ENCODE results near the gene SCARB1. TPM values are rescaled to one million over a fixed set of nuclear protein-coding genes. Genes with fewer than 3 reads are reported as not detected.

The SCARB1 gene
- total and polyA plus RNA-seq, 9 of the 15 experiments (the other 6 are each of a cell fraction or from before 2014, with no cell fraction given) = 0.56 to 157 (median 52.8) TPM

- no peaks in the 10 kb centered on the region for H3K9me3 ChIP-seq (replicated peaks; ENCODE audit: control insufficient read depth, insufficient read depth, low read depth, low read length)
- DNase-seq (ENCODE audit: extremely low read depth in 1 of 4, low spot score in 3 of 4) (no peak), FAIRE-seq (no peak), ATAC-seq (no peak)
- intact Hi-C loops (cut with micrococcal nuclease) = no loop called here
- H2AFZ ChIP-seq (ENCODE audit: low read depth, low read length) = no peak overlapping the region
- peaks cover 52% of the 10 kb centered on the region for H3K36me3 ChIP-seq (ENCODE audit: control insufficient read depth, insufficient read depth, low read length)
- H3K4me3 ChIP-seq = no peak overlapping the region
- no peaks in the 10 kb centered on the region for H3K27me3 ChIP-seq (ENCODE audit: control insufficient read depth in 2 of 2, insufficient read depth in 2 of 2, low read length in 2 of 2)
- WGBS (ENCODE audit: insufficient coverage, low coverage, missing lambda C conversion rate) = 89% methylated on average over 6 of the region's 6 CpGs
- H3K79me2 ChIP-seq (ENCODE audit: control insufficient read depth, insufficient read depth, low read length) = peaks cover 74% of the 10 kb centered on the region
- H3K27ac ChIP-seq (ENCODE audit: extremely low read depth, low read depth, low read length) = no peak overlapping the region
- peaks cover 13% of the 10 kb centered on the region for H4K20me1 ChIP-seq (replicated peaks; ENCODE audit: control insufficient read depth, insufficient read depth, low read length)
- POLR2A ChIA-PET = no interaction called here
- no peak for TF ChIP-seq PTBP1 (IDR thresholded peaks at IDR 0.05; ENCODE audit: low read depth, low read length)
- in situ Hi-C loops (cut with MboI) = no loop called here
- H3K4me2 ChIP-seq (ENCODE audit: insufficient read depth, low read length) = no peak overlapping the region
- H3K9me1 ChIP-seq (ENCODE audit: control insufficient read depth, insufficient read depth, low read length) = peaks cover 11% of the 10 kb centered on the region
- CTCF ChIA-PET (ENCODE audit: low intra/inter-chr PET ratio) = no interaction called here
- no peak overlapping the region for H3K9ac ChIP-seq (ENCODE audit: insufficient read depth in 1 of 2, low read depth in 2 of 2, low read length in 2 of 2)
- H3K4me1 ChIP-seq (replicated peaks in 1 of 2; ENCODE audit: control insufficient read depth in 2 of 2, insufficient read depth in 2 of 2, low read length in 2 of 2) = peaks cover 0 to 10% of the 10 kb centered on the region in 2 experiments; a peak in 1 of 5 replicates
- no TSS peak for BruUV-seq (replicated peaks)
These were observed 41.4 kb downstream of the SCARB1 start for GRCh38 chr12:124822218-124822617.

GRCh38 chr12:124821252-124822200 lies 42.1 kb downstream of the SCARB1 start:
- Histone ChIP-seq H2AFZ (ENCODE audit: low read depth, low read length) (no peak overlapping the region), H3K27me3 (ENCODE audit: control insufficient read depth in 2 of 2, insufficient read depth in 2 of 2, low read length in 2 of 2) (no peaks in the 10 kb centered on the region), H3K36me3 (ENCODE audit: control insufficient read depth, insufficient read depth, low read length) (peaks cover 57% of the 10 kb centered on the region), H4K20me1 (replicated peaks; ENCODE audit: control insufficient read depth, insufficient read depth, low read length) (peaks cover 13% of the 10 kb centered on the region), H3K9ac (ENCODE audit: insufficient read depth in 1 of 2, low read depth in 2 of 2, low read length in 2 of 2) (peak overlapping the region in 1 of 2 experiments; percentile 76; a peak in 1 of 4 replicates), H3K27ac (ENCODE audit: extremely low read depth, low read depth, low read length) (no peak overlapping the region), H3K9me3 (replicated peaks; ENCODE audit: control insufficient read depth, insufficient read depth, low read depth, low read length) (no peaks in the 10 kb centered on the region), H3K4me2 (ENCODE audit: insufficient read depth, low read length) (no peak overlapping the region), H3K79me2 (ENCODE audit: control insufficient read depth, insufficient read depth, low read length) (peaks cover 72% of the 10 kb centered on the region), H3K9me1 (ENCODE audit: control insufficient read depth, insufficient read depth, low read length) (peaks cover 11% of the 10 kb centered on the region), H3K4me3 (no peak overlapping the region), H3K4me1 (replicated peaks in 1 of 2; ENCODE audit: control insufficient read depth in 2 of 2, insufficient read depth in 2 of 2, low read length in 2 of 2) (peaks cover 0 to 10% of the 10 kb centered on the region in 2 experiments; a peak in 1 of 5 replicates)
- no peak for DNase-seq (ENCODE audit: extremely low read depth in 1 of 4, low spot score in 3 of 4)
- FAIRE-seq = no peak
- in situ Hi-C loops (cut with MboI) (no loop called here), intact Hi-C loops (cut with micrococcal nuclease) (no loop called here)
- CTCF ChIA-PET (ENCODE audit: low intra/inter-chr PET ratio) = no interaction called here
- WGBS (ENCODE audit: insufficient coverage, low coverage, missing lambda C conversion rate) = 84% methylated on average over 10 of the region's 16 CpGs
- no peak for ATAC-seq
- POLR2A ChIA-PET = no interaction called here
- BruUV-seq (replicated peaks) = no TSS peak
- 0 out of 2 replicates have a peak, but pooled peaks have one; percentile 13 for TF ChIP-seq USF1 (CRISPR knock-in tag; IDR thresholded peaks at IDR 0.05)
- TF ChIP-seq KDM1A (IDR thresholded peaks at IDR 0.05) = 0 out of 4 replicates have a peak, but pooled peaks of 1 of the 2 experiments have one; percentile 9
- 0 out of 2 replicates have a peak, but pooled peaks have one; percentile 22 for TF ChIP-seq BCOR (IDR thresholded peaks at IDR 0.05)
- no peak for TF ChIP-seq CREB3 (tag; conservative IDR thresholded peaks at IDR 0.05; ENCODE audit: low read depth)
- TF ChIP-seq NRF1 (conservative IDR thresholded peaks at IDR 0.05 in 1 of 2, IDR thresholded peaks at IDR 0.05 in 1 of 2) = no peak
- TF ChIP-seq ATF7 (IDR thresholded peaks at IDR 0.05) = no peak
- no peak for TF ChIP-seq ZNF695 (CRISPR knock-in tag; IDR thresholded peaks at IDR 0.05)
- no peak for TF ChIP-seq CEBPG (CRISPR knock-in tag; IDR thresholded peaks at IDR 0.05)
- no peak for TF ChIP-seq CEBPG (tag; conservative IDR thresholded peaks at IDR 0.05 in 1 of 2, IDR thresholded peaks at IDR 0.05 in 1 of 2)
- TF ChIP-seq ZFP36 (IDR thresholded peaks at IDR 0.05; ENCODE audit: low read depth, low read length, partially characterized antibody) = peak; percentile 79
- TF ChIP-seq RBM25 (IDR thresholded peaks at IDR 0.05; ENCODE audit: low read depth, low read length, severe bottlenecking) = peak; percentile 70
- no peak for TF ChIP-seq ZNF24 (IDR thresholded peaks at IDR 0.05)
- no peak for TF ChIP-seq MEF2A (IDR thresholded peaks at IDR 0.05; ENCODE audit: control insufficient read depth, low read depth, low read length)
